HEK293T (cell line): ENCODE measurements around the gene MAD1L1.

ENCODE experiments used
- BHLHE40 ChIP-seq: fragments of 450-650 bp; IDR thresholded peaks from 2 replicates; pipeline ENCODE4 v1.6.1; 2016; ENCODE audit warnings: mild to moderate bottlenecking, moderate library complexity, borderline replicate concordance
- NFRKB ChIP-seq: fragments of 450-650 bp; IDR thresholded peaks from 2 replicates; pipeline ENCODE4 v1.6.1; 2016; ENCODE audit warnings: mild to moderate bottlenecking, moderate library complexity
- SP1 ChIP-seq: fragments of 450-650 bp; IDR thresholded peaks from 2 replicates; pipeline ENCODE4 v1.6.1; 2017
- SUZ12 ChIP-seq: fragments of 450-650 bp; IDR thresholded peaks from 2 replicates; pipeline ENCODE4 v1.6.1; 2016; ENCODE audit warnings: mild to moderate bottlenecking
- TARDBP ChIP-seq: fragments of 450-650 bp; IDR thresholded peaks from 2 replicates; pipeline ENCODE4 v1.6.1; 2016
- ZNF384 ChIP-seq: fragments of 450-650 bp; IDR thresholded peaks from 2 replicates; pipeline ENCODE4 v1.6.1; 2016

- TF ChIP-seq SUZ12 (no peak), BHLHE40 (no peak), SP1 (no peak), ZNF384 (no peak), TARDBP (no peak), NFRKB (no peak)
Observed at GRCh38 chr7:2079332-2080059, 153.2 kb downstream of the MAD1L1 start.
